ENCODE data around the gene ATXN2.

Gene ATXN2

GRCh38 chr12:111443086-111443485 is 156.0 kb downstream of the ATXN2 start:
- Mint-ChIP-seq H3K4me3 (no peak overlapping the region), H3K4me1 (peaks cover 44% of the 10 kb centered on the region), H3K9me3 (no peaks in the 10 kb centered on the region), H3K36me3 (ENCODE audit: low read depth) (peaks cover 38% of the 10 kb centered on the region), H3K27me3 (ENCODE audit: low read depth) (no peaks in the 10 kb centered on the region), H3K27ac (peak overlapping the region; percentile 10 to 73 (median 19))
- TF ChIP-seq CTCF (IDR thresholded peaks at IDR 0.05; ENCODE audit: unreplicated experiment in 3 of 3) = no peak

GRCh38 chr12:111442301-111443045 is 156.6 kb downstream of the ATXN2 start:
- Mint-ChIP-seq H3K9me3 (no peaks in the 10 kb centered on the region), H3K4me3 (no peak overlapping the region), H3K36me3 (ENCODE audit: low read depth) (peaks cover 33% of the 10 kb centered on the region), H3K27me3 (ENCODE audit: low read depth) (no peaks in the 10 kb centered on the region), H3K4me1 (peaks cover 41% of the 10 kb centered on the region), H3K27ac (peak overlapping the region in 1 of 3 experiments; percentile 73)
- TF ChIP-seq CTCF (IDR thresholded peaks at IDR 0.05; ENCODE audit: unreplicated experiment in 3 of 3) = no peak

GRCh38 chr12:111441107-111441928 is 157.8 kb downstream of the ATXN2 start:
- no peak for TF ChIP-seq CTCF (IDR thresholded peaks at IDR 0.05; ENCODE audit: unreplicated experiment in 3 of 3)
- Mint-ChIP-seq H3K27me3 (ENCODE audit: low read depth) (no peaks in the 10 kb centered on the region), H3K9me3 (no peaks in the 10 kb centered on the region), H3K4me1 (peaks cover 40% of the 10 kb centered on the region), H3K27ac (no peak overlapping the region), H3K4me3 (no peak overlapping the region), H3K36me3 (ENCODE audit: low read depth) (peaks cover 28% of the 10 kb centered on the region)

DNA sequence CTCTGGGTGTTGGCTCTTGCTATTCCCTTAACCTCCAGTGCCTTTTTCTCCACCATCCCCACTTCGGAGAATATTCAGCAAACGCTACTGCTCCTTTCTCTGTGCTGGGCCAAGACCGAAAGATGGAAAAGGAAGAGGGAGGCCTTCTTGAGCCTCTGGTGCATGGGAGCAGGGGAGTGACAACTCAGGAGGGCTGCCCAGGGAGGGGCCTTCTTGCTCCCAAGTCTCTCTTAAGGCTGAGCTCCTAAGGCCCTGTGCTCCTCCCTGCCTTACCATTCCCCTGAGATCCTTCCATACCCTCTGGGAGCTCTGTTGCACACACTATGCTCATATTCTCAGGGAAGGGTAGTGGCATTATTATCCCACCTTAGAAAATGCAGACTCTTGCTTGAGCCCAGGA is 158.5 kb downstream of the ATXN2 start:
- no peak for TF ChIP-seq CTCF (IDR thresholded peaks at IDR 0.05; ENCODE audit: unreplicated experiment in 3 of 3)
- Mint-ChIP-seq H3K27me3 (ENCODE audit: low read depth) (no peaks in the 10 kb centered on the region), H3K4me3 (no peak overlapping the region), H3K27ac (peak overlapping the region; percentile 9 to 56 (median 43)), H3K4me1 (peaks cover 37% of the 10 kb centered on the region), H3K36me3 (ENCODE audit: low read depth) (peaks cover 28% of the 10 kb centered on the region), H3K9me3 (no peaks in the 10 kb centered on the region)

DNA sequence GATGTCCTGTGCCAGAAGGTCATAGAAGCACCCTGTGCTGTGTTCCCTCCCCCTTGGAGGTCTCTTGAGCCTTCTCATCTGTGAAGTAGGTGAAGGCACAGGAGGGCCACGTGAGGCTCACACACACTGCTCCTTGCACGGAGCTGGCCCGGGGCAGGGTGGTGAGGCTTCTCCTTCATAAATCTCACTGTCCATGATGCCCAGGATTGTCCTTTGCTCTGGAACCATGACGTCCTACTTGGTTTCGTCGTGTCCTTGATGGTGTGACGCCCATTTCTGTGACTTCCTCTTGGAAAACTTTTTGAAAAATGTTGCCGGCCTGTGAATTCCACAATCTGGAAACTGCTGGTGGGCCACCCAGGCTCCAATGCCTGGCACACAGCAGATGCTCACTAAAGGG is 159.0 kb downstream of the ATXN2 start:
- no peak for TF ChIP-seq CTCF (IDR thresholded peaks at IDR 0.05; ENCODE audit: unreplicated experiment in 3 of 3)
- H3K4me3 Mint-ChIP-seq = no peak overlapping the region
- H3K4me1 Mint-ChIP-seq = peaks cover 36% of the 10 kb centered on the region
- H3K27me3 Mint-ChIP-seq (ENCODE audit: low read depth) = no peaks in the 10 kb centered on the region
- peak overlapping the region; percentile 9 to 56 (median 43) for H3K27ac Mint-ChIP-seq
- peaks cover 28% of the 10 kb centered on the region for H3K36me3 Mint-ChIP-seq (ENCODE audit: low read depth)
- H3K9me3 Mint-ChIP-seq = no peaks in the 10 kb centered on the region

All from nephron (organoid).